ENCODE data around the gene SLC4A1.

- TF ChIP-seq REST (IDR thresholded peaks at IDR 0.05; ENCODE audit: low read depth) (no peak), EGR1 (IDR thresholded peaks at IDR 0.05) (no peak), CEBPB (IDR thresholded peaks at IDR 0.05) (no peak)
- TF ChIP-seq, protein P1, sequence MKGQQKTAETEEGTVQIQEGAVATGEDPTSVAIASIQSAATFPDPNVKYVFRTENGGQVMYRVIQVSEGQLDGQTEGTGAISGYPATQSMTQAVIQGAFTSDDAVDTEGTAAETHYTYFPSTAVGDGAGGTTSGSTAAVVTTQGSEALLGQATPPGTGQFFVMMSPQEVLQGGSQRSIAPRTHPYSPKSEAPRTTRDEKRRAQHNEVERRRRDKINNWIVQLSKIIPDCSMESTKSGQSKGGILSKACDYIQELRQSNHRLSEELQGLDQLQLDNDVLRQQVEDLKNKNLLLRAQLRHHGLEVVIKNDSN (IDR thresholded peaks at IDR 0.05): no peak
Measured at GRCh38 chr17:44247440-44247841, 20.5 kb downstream of the SLC4A1 start.
